ENCODE measurements around the gene INS. TPM values are rescaled to one million over a fixed set of nuclear protein-coding genes. Genes with fewer than 3 reads are reported as not detected.

The INS gene
- total RNA-seq, 1 experiment from 2014 or later: not detected

DNA sequence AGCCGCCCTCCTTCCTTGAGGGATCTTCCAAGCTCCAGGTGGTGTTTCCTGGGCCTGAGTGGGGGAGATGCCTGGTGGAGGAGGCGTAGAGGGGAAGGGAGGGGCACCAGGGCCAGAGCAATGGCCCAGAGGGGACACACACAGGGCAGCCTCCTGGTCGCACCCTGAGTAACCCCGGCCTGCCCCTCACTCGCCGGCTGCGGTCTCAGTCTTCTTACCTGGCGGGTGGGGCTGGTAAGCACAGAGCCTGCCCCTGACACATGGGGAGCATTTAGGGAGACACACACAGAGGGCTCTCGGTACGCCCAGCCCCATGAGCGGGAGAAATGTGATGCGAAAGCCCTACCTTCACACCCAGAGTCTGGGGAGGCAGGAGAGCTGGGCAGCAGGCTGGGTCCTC, 45.7 kb downstream of the INS start:
- no peak for DNase-seq (ENCODE audit: low spot score)

- no peak for DNase-seq (ENCODE audit: low spot score)
Measured at GRCh38 chr11:2114430-2115241, 46.4 kb downstream of the INS start.

- DNase-seq (ENCODE audit: low spot score): no peak
Measured at GRCh38 chr11:2113776-2114175, 47.2 kb downstream of the INS start.

DNA sequence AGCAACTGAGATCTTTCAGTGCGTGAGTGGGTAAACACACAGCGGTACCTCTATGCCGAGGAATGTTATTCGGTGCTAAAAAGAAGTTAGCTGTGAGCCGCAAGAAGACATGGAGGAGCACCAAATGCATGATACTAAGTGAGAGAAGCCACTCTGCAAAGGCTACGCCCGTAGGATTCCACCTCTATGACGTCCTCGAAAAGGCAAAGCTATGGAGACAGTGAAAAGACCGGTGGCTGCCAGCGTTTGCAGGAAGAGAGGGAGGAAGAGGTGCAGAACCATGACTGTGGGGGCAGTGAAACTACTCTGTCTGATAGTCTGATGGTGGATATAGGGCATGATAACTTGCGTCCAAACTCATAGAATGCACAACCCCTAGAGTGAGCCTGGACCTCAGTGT, 50.5 kb downstream of the INS start:
- no peak for DNase-seq (ENCODE audit: low spot score)

Small RNA genes lying within 50 kb of the gene (small RNA-seq; reads per million reads assigned to genes)
- gene MIR4686: not detected
- not detected for gene MIR483

Other genes with a start within 250 kb of the INS start
- 0.23 TPM in 1 of 2 replicates, not detected in the other for gene TNNT3, start 241.5 kb downstream of the INS start, total RNA-seq (2014; rRNA removed; shearing (Covaris generic))
- gene MRPL23, start 213.9 kb downstream of the INS start, total RNA-seq (2014; rRNA removed; shearing (Covaris generic)): 107 and 109 TPM in 2 replicates
- 0.81 TPM in 1 of 2 replicates, not detected in the other for gene H19, start 163.4 kb downstream of the INS start, total RNA-seq (2014; rRNA removed; shearing (Covaris generic))
- gene IGF2, start 21.8 kb downstream of the INS start, total RNA-seq (2014; rRNA removed; shearing (Covaris generic)): 9.9 and 11.4 TPM in 2 replicates
- 1.8 and 3.4 TPM in 2 replicates for gene TH, start 10.6 kb upstream of the INS start, total RNA-seq (2014; rRNA removed; shearing (Covaris generic))
- 5.0 and 6.8 TPM in 2 replicates for gene ASCL2, start 109.4 kb upstream of the INS start, total RNA-seq (2014; rRNA removed; shearing (Covaris generic))
- gene C11orf21, start 140.7 kb upstream of the INS start, total RNA-seq (2014; rRNA removed; shearing (Covaris generic)): 0.81 and 1.3 TPM in 2 replicates
- gene TSPAN32, start 140.8 kb upstream of the INS start, total RNA-seq (2014; rRNA removed; shearing (Covaris generic)): 1.4 and 2.5 TPM in 2 replicates
- 121 and 132 TPM in 2 replicates for gene CD81, start 216.1 kb upstream of the INS start, total RNA-seq (2014; rRNA removed; shearing (Covaris generic))
- gene TSSC4, start 239.5 kb upstream of the INS start, total RNA-seq (2014; rRNA removed; shearing (Covaris generic)): 114 and 126 TPM in 2 replicates